Measurements from ENCODE around the gene ROCK2. TPM values are rescaled to one million over a fixed set of nuclear protein-coding genes. Genes with fewer than 3 reads are reported as not detected.
"Not testable (repeated sequence)": the region's sequence is repeated elsewhere in the genome, so short reads cannot be mapped to it uniquely, and the experiment has no call there.

The ROCK2 gene
- total RNA-seq, 2 donors from 2014 or later, result 19.1 to 26.3 TPM

GRCh38 chr2:11342551-11343367 lies 1.7 kb downstream of the ROCK2 start:
- ATAC-seq (no peak), DNase-seq (ENCODE audit: low spot score) (no peak)
- Mint-ChIP-seq H3K4me3 (peak overlapping the region; percentile 92), H3K4me1 (ENCODE audit: low read depth in 2 of 2) (peaks cover 13 to 18% of the 10 kb centered on the region in 2 donors), H3K9me3 (no peaks in the 10 kb centered on the region), H3K36me3 (peaks cover 5% of the 10 kb centered on the region), H3K27me3 (no peaks in the 10 kb centered on the region), H3K27ac (peak overlapping the region; percentile 77 to 93)

- Mint-ChIP-seq H3K27ac (no peak overlapping the region), H3K4me3 (no peak overlapping the region), H3K27me3 (no peaks in the 10 kb centered on the region), H3K9me3 (no peaks in the 10 kb centered on the region), H3K36me3 (peaks cover 5% of the 10 kb centered on the region), H3K4me1 (ENCODE audit: low read depth in 2 of 2) (peaks cover 13 to 21% of the 10 kb centered on the region in 2 donors)
- ATAC-seq (no peak), DNase-seq (ENCODE audit: low spot score) (no peak)
These were observed 3.7 kb downstream of the ROCK2 start for GRCh38 chr2:11340717-11341116.

GRCh38 chr2:11339508-11340083 lies 4.8 kb downstream of the ROCK2 start:
- Mint-ChIP-seq H3K27ac (no peak overlapping the region), H3K4me1 (ENCODE audit: low read depth in 2 of 2) (peaks cover 13 to 21% of the 10 kb centered on the region in 2 donors), H3K27me3 (no peaks in the 10 kb centered on the region), H3K9me3 (no peaks in the 10 kb centered on the region), H3K4me3 (no peak overlapping the region), H3K36me3 (peaks cover 5% of the 10 kb centered on the region)
- DNase-seq (ENCODE audit: low spot score) (no peak), ATAC-seq (no peak)

GRCh38 chr2:11338580-11338979 lies 5.9 kb downstream of the ROCK2 start:
- no peak for ATAC-seq
- peaks cover 13 to 23% of the 10 kb centered on the region in 2 donors for H3K4me1 Mint-ChIP-seq (ENCODE audit: low read depth in 2 of 2)

GRCh38 chr2:11337909-11338308 lies 6.5 kb downstream of the ROCK2 start:
- H3K36me3 Mint-ChIP-seq, result no peaks in the 10 kb centered on the region
- peaks cover 6 to 17% of the 10 kb centered on the region in 2 donors for H3K4me1 Mint-ChIP-seq (ENCODE audit: low read depth in 2 of 2)
- H3K27ac Mint-ChIP-seq, result no peak overlapping the region

More at GRCh38 chr2:11338580-11338979, 5.9 kb downstream of the ROCK2 start:
- no peaks in the 10 kb centered on the region for H3K9me3 Mint-ChIP-seq
- H3K27me3 Mint-ChIP-seq, result no peaks in the 10 kb centered on the region
- no peak overlapping the region for H3K27ac Mint-ChIP-seq
- H3K36me3 Mint-ChIP-seq, result peaks cover 4% of the 10 kb centered on the region
- no peak overlapping the region for H3K4me3 Mint-ChIP-seq
- DNase-seq (ENCODE audit: low spot score), result no peak

GRCh38 chr2:11336189-11336588 lies 8.2 kb downstream of the ROCK2 start:
- H3K27ac Mint-ChIP-seq, result no peak overlapping the region
- H3K36me3 Mint-ChIP-seq, result no peaks in the 10 kb centered on the region
- H3K27me3 Mint-ChIP-seq, result no peaks in the 10 kb centered on the region
- peaks cover 2 to 14% of the 10 kb centered on the region in 2 donors for H3K4me1 Mint-ChIP-seq (ENCODE audit: low read depth in 2 of 2)
- H3K9me3 Mint-ChIP-seq, result no peaks in the 10 kb centered on the region
- DNase-seq (ENCODE audit: low spot score) (no peak), ATAC-seq (no peak)
- no peak overlapping the region for H3K4me3 Mint-ChIP-seq

More at GRCh38 chr2:11337909-11338308, 6.5 kb downstream of the ROCK2 start:
- H3K27me3 Mint-ChIP-seq, result no peaks in the 10 kb centered on the region
- no peak for DNase-seq (ENCODE audit: low spot score)
- no peak overlapping the region for H3K4me3 Mint-ChIP-seq
- no peak for ATAC-seq
- no peaks in the 10 kb centered on the region for H3K9me3 Mint-ChIP-seq

- no peak for DNase-seq (ENCODE audit: low spot score)
- no peaks in the 10 kb centered on the region for H3K9me3 Mint-ChIP-seq
- no peak for ATAC-seq
- H3K36me3 Mint-ChIP-seq, result no peaks in the 10 kb centered on the region
- no peak overlapping the region for H3K4me3 Mint-ChIP-seq
- H3K27ac Mint-ChIP-seq, result no peak overlapping the region
- H3K27me3 Mint-ChIP-seq, result no peaks in the 10 kb centered on the region
- H3K4me1 Mint-ChIP-seq (ENCODE audit: low read depth in 2 of 2), result peaks cover 5 to 17% of the 10 kb centered on the region in 2 donors
These were observed 10.8 kb downstream of the ROCK2 start for GRCh38 chr2:11333427-11334183.

GRCh38 chr2:11332596-11332995 lies 11.8 kb downstream of the ROCK2 start:
- peaks cover 10 to 17% of the 10 kb centered on the region in 2 donors for H3K4me1 Mint-ChIP-seq (ENCODE audit: low read depth in 2 of 2)

GRCh38 chr2:11330457-11331142 lies 13.8 kb downstream of the ROCK2 start:
- Mint-ChIP-seq H3K27me3 (no peaks in the 10 kb centered on the region), H3K9me3 (no peaks in the 10 kb centered on the region)
- no peak for ATAC-seq

More at GRCh38 chr2:11332596-11332995, 11.8 kb downstream of the ROCK2 start:
- Mint-ChIP-seq H3K27ac (no peak overlapping the region), H3K9me3 (no peaks in the 10 kb centered on the region), H3K36me3 (no peaks in the 10 kb centered on the region), H3K27me3 (no peaks in the 10 kb centered on the region), H3K4me3 (no peak overlapping the region)
- no peak for ATAC-seq
- DNase-seq (ENCODE audit: low spot score), result no peak

GRCh38 chr2:11329776-11330175 lies 14.7 kb downstream of the ROCK2 start:
- no peaks in the 10 kb centered on the region for H3K9me3 Mint-ChIP-seq
- no peak overlapping the region for H3K4me3 Mint-ChIP-seq
- ATAC-seq, result no peak
- peaks cover 10 to 11% of the 10 kb centered on the region in 2 donors for H3K4me1 Mint-ChIP-seq (ENCODE audit: low read depth in 2 of 2)
- no peaks in the 10 kb centered on the region for H3K36me3 Mint-ChIP-seq
- H3K27ac Mint-ChIP-seq, result no peak overlapping the region
- no peaks in the 10 kb centered on the region for H3K27me3 Mint-ChIP-seq
- DNase-seq (ENCODE audit: low spot score), result no peak

More at GRCh38 chr2:11330457-11331142, 13.8 kb downstream of the ROCK2 start:
- Mint-ChIP-seq H3K4me3 (no peak overlapping the region), H3K4me1 (ENCODE audit: low read depth in 2 of 2) (peaks cover 10 to 14% of the 10 kb centered on the region in 2 donors), H3K27ac (no peak overlapping the region), H3K36me3 (no peaks in the 10 kb centered on the region)
- no peak for DNase-seq (ENCODE audit: low spot score)

- not testable (repeated sequence) for DNase-seq (ENCODE audit: low spot score); H3K4me3 Mint-ChIP-seq; H3K36me3 Mint-ChIP-seq; H3K27me3 Mint-ChIP-seq; ATAC-seq; H3K27ac Mint-ChIP-seq; H3K9me3 Mint-ChIP-seq
- peaks cover 13 to 16% of the 10 kb centered on the region in 2 donors for H3K4me1 Mint-ChIP-seq (ENCODE audit: low read depth in 2 of 2)
These were observed 15.9 kb downstream of the ROCK2 start for GRCh38 chr2:11328522-11328921.

GRCh38 chr2:11327871-11328270 lies 16.6 kb downstream of the ROCK2 start:
- ATAC-seq (no peak), DNase-seq (ENCODE audit: low spot score) (no peak)
- Mint-ChIP-seq H3K27me3 (no peaks in the 10 kb centered on the region), H3K9me3 (no peaks in the 10 kb centered on the region), H3K4me3 (no peak overlapping the region), H3K36me3 (no peaks in the 10 kb centered on the region), H3K27ac (no peak overlapping the region), H3K4me1 (ENCODE audit: low read depth in 2 of 2) (peaks cover 13 to 19% of the 10 kb centered on the region in 2 donors)

- Mint-ChIP-seq H3K36me3 (no peaks in the 10 kb centered on the region), H3K4me1 (ENCODE audit: low read depth in 2 of 2) (peaks cover 17 to 24% of the 10 kb centered on the region in 2 donors), H3K27me3 (no peaks in the 10 kb centered on the region), H3K4me3 (no peak overlapping the region), H3K9me3 (no peaks in the 10 kb centered on the region), H3K27ac (no peak overlapping the region)
- ATAC-seq (no peak), DNase-seq (ENCODE audit: low spot score) (no peak)
These were observed 17.7 kb downstream of the ROCK2 start for GRCh38 chr2:11326677-11327211.
